Loucy (cell line): ENCODE measurements around the gene SRCIN1.

Experiments used
- EZH2phosphoT487 ChIP-seq: fragments of 200-600 bp; IDR thresholded peaks from 2 replicates; pipeline ENCODE4 v1.6.1; 2018; ENCODE audit warnings: antibody characterized with exemption, mild to moderate bottlenecking, moderate library complexity, borderline replicate concordance
- TF ChIP-seq, protein P1 (sequence below): fragments of 200-600 bp; sonication (generic); conservative IDR thresholded peaks from 2 replicates; pipeline ENCODE4 v1.5.1; 2014; ENCODE audit warnings: mild to moderate bottlenecking, antibody characterized with exemption, low read length

GRCh38 chr17:38544175-38544838 lies 61.4 kb downstream of the SRCIN1 start:
- TF ChIP-seq, protein P1, sequence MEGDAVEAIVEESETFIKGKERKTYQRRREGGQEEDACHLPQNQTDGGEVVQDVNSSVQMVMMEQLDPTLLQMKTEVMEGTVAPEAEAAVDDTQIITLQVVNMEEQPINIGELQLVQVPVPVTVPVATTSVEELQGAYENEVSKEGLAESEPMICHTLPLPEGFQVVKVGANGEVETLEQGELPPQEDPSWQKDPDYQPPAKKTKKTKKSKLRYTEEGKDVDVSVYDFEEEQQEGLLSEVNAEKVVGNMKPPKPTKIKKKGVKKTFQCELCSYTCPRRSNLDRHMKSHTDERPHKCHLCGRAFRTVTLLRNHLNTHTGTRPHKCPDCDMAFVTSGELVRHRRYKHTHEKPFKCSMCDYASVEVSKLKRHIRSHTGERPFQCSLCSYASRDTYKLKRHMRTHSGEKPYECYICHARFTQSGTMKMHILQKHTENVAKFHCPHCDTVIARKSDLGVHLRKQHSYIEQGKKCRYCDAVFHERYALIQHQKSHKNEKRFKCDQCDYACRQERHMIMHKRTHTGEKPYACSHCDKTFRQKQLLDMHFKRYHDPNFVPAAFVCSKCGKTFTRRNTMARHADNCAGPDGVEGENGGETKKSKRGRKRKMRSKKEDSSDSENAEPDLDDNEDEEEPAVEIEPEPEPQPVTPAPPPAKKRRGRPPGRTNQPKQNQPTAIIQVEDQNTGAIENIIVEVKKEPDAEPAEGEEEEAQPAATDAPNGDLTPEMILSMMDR: no peak
- no peak for TF ChIP-seq EZH2phosphoT487
